Measurements from ENCODE around the gene ADD1. TPM values are rescaled to one million over a fixed set of nuclear protein-coding genes. Genes with fewer than 3 reads are reported as not detected.
A peak's percentile ranks its signal among the peaks of the same experiment; 100 is the strongest.

ADD1 gene
- total RNA-seq, 1 donor from 2014 or later = 131 TPM

GRCh38 chr4:2866160-2866861 lies 22.7 kb downstream of the ADD1 start:
- Mint-ChIP-seq H3K36me3 (peaks cover 2% of the 10 kb centered on the region), H3K4me3 (no peak overlapping the region), H3K27ac (no peak overlapping the region), H3K9me3 (no peaks in the 10 kb centered on the region), H3K27me3 (ENCODE audit: insufficient read depth, low read depth) (peaks cover 2% of the 10 kb centered on the region), H3K4me1 (peaks cover 42% of the 10 kb centered on the region)
- Histone ChIP-seq H3K9me3 (ENCODE audit: low read depth) (no peaks in the 10 kb centered on the region), H3K27me3 (no peaks in the 10 kb centered on the region), H3K4me2 (peak overlapping the region; percentile 91), H2AFZ (replicated peaks) (no peak overlapping the region), H3K27ac (peak overlapping the region; percentile 85), H3K4me1 (peaks cover 48% of the 10 kb centered on the region), H4K20me1 (ENCODE audit: low read depth) (peaks cover 85% of the 10 kb centered on the region), H3K4me3 (no peak overlapping the region), H3K9ac (no peak overlapping the region), H3F3A (ENCODE audit: low read depth) (peaks cover 32% of the 10 kb centered on the region), H3K79me2 (ENCODE audit: low read depth) (peaks cover 99% of the 10 kb centered on the region), H3K36me3 (no peaks in the 10 kb centered on the region)
- no peak for DNase-seq (ENCODE audit: low spot score)
- no peak for TF ChIP-seq EZH2phosphoT487 (IDR thresholded peaks at IDR 0.05)
- TF ChIP-seq EZH2 (IDR thresholded peaks at IDR 0.05) = no peak
- no peak for TF ChIP-seq CTCF (IDR thresholded peaks at IDR 0.05)

- peak overlapping the region; percentile 85 for H3K27ac ChIP-seq
- peaks cover 43% of the 10 kb centered on the region for H3K4me1 ChIP-seq
- H3K9ac ChIP-seq = no peak overlapping the region
Measured at GRCh38 chr4:2866891-2867290, 23.2 kb downstream of the ADD1 start.

GRCh38 chr4:2867758-2868491 lies 24.3 kb downstream of the ADD1 start:
- peak overlapping the region; percentile 42 for H3K4me3 ChIP-seq
- Mint-ChIP-seq H3K27me3 (ENCODE audit: insufficient read depth, low read depth) (peaks cover 2% of the 10 kb centered on the region), H3K4me1 (peaks cover 32% of the 10 kb centered on the region), H3K27ac (peak overlapping the region; percentile 40), H3K4me3 (peak overlapping the region; percentile 26), H3K36me3 (peaks cover 2% of the 10 kb centered on the region), H3K9me3 (no peaks in the 10 kb centered on the region)
- H3K9me3 ChIP-seq (ENCODE audit: low read depth) = no peaks in the 10 kb centered on the region
- peaks cover 34% of the 10 kb centered on the region for H3K4me1 ChIP-seq
- H3K4me2 ChIP-seq = peak overlapping the region; percentile 91
- TF ChIP-seq EZH2phosphoT487 (IDR thresholded peaks at IDR 0.05) = no peak
- TF ChIP-seq CTCF (IDR thresholded peaks at IDR 0.05) = no peak
- no peak for TF ChIP-seq EZH2 (IDR thresholded peaks at IDR 0.05)
- no peak overlapping the region for H2AFZ ChIP-seq (replicated peaks)
- H3K27me3 ChIP-seq = no peaks in the 10 kb centered on the region
- H3K27ac ChIP-seq = peak overlapping the region; percentile 85
- DNase-seq (ENCODE audit: low spot score) = peak; percentile 64
- H3F3A ChIP-seq (ENCODE audit: low read depth) = peaks cover 27% of the 10 kb centered on the region
- H4K20me1 ChIP-seq (ENCODE audit: low read depth) = peaks cover 78% of the 10 kb centered on the region
- peak overlapping the region; percentile 25 for H3K9ac ChIP-seq
- no peaks in the 10 kb centered on the region for H3K36me3 ChIP-seq
- peaks cover 99% of the 10 kb centered on the region for H3K79me2 ChIP-seq (ENCODE audit: low read depth)

More at GRCh38 chr4:2866891-2867290, 23.2 kb downstream of the ADD1 start:
- peaks cover 2% of the 10 kb centered on the region for H3K36me3 Mint-ChIP-seq
- no peaks in the 10 kb centered on the region for H3K9me3 ChIP-seq (ENCODE audit: low read depth)
- H3K79me2 ChIP-seq (ENCODE audit: low read depth) = peaks cover 99% of the 10 kb centered on the region
- H3K27me3 Mint-ChIP-seq (ENCODE audit: insufficient read depth, low read depth) = peaks cover 2% of the 10 kb centered on the region
- peaks cover 29% of the 10 kb centered on the region for H3F3A ChIP-seq (ENCODE audit: low read depth)
- no peak overlapping the region for H2AFZ ChIP-seq (replicated peaks)
- H3K27ac Mint-ChIP-seq = no peak overlapping the region
- peak overlapping the region; percentile 42 for H3K4me3 ChIP-seq
- DNase-seq (ENCODE audit: low spot score) = peak; percentile 21
- no peaks in the 10 kb centered on the region for H3K36me3 ChIP-seq
- no peaks in the 10 kb centered on the region for H3K9me3 Mint-ChIP-seq
- peaks cover 38% of the 10 kb centered on the region for H3K4me1 Mint-ChIP-seq
- H4K20me1 ChIP-seq (ENCODE audit: low read depth) = peaks cover 82% of the 10 kb centered on the region
- no peak overlapping the region for H3K4me3 Mint-ChIP-seq
- peak overlapping the region; percentile 91 for H3K4me2 ChIP-seq
- TF ChIP-seq EZH2 (IDR thresholded peaks at IDR 0.05) (no peak), EZH2phosphoT487 (IDR thresholded peaks at IDR 0.05) (no peak), CTCF (IDR thresholded peaks at IDR 0.05) (no peak)
- no peaks in the 10 kb centered on the region for H3K27me3 ChIP-seq

All from neural progenitor cell (in vitro differentiated cells).